Measurements from ENCODE around the gene LYG1.
"Not testable (repeated sequence)": the region's sequence is repeated elsewhere in the genome, so short reads cannot be mapped to it uniquely, and the experiment has no call there.

LYG1 gene

DNA sequence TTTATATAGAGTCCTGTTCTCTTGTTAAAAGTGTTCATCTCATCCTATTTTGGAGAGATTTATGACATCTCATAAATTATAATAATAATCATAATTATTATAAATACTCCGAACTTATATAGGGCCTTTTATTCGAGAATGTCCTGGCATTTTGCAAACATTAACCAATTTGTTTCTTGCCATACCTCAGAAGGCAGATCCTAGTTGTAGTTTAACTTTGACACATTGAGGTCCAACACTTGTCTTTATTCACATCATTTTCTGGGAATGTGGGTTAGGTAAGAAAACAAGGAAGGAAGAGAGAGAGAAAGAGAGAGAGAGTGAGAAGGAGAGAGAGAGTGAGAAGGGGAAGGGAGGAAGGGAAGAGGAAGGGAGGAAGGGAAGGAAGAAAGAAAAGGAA, at the start of gene LYG1:
LYG1 (minus strand) TSS at position 101 of the 400 bp plus-strand sequence. CDS start 5,527 bp downstream, outside the sequence.
- DNase-seq (ENCODE audit: low read depth); H3K4me3 ChIP-seq (ENCODE audit: low read length): not testable (repeated sequence)

DNA sequence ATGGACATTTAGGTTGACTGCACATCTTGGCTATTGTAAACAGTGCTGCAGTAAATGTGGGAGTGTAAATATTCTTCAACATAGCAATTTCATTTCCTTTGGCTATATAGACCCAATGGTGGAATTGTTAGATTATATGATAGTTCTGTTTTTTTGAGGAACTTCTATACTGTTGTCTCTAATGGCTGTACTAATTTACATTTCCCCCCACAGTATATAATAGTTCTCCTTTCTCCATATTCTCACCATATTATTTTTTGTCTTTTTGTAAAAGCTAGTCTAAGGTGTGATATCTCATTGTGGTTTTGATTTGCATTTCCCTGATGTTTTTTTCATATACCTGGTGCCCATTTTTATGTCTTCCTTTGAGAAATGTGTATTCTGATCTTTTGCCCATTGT, 49.2 kb upstream of the LYG1 start:
- H3K4me3 ChIP-seq (ENCODE audit: low read length): no peak overlapping the region
- TF ChIP-seq, protein P1, sequence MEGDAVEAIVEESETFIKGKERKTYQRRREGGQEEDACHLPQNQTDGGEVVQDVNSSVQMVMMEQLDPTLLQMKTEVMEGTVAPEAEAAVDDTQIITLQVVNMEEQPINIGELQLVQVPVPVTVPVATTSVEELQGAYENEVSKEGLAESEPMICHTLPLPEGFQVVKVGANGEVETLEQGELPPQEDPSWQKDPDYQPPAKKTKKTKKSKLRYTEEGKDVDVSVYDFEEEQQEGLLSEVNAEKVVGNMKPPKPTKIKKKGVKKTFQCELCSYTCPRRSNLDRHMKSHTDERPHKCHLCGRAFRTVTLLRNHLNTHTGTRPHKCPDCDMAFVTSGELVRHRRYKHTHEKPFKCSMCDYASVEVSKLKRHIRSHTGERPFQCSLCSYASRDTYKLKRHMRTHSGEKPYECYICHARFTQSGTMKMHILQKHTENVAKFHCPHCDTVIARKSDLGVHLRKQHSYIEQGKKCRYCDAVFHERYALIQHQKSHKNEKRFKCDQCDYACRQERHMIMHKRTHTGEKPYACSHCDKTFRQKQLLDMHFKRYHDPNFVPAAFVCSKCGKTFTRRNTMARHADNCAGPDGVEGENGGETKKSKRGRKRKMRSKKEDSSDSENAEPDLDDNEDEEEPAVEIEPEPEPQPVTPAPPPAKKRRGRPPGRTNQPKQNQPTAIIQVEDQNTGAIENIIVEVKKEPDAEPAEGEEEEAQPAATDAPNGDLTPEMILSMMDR (IDR thresholded peaks at IDR 0.05; ENCODE audit: insufficient read depth, low read depth, low read length, missing control alignments): no peak
- no peak for DNase-seq (ENCODE audit: low read depth)

DNA sequence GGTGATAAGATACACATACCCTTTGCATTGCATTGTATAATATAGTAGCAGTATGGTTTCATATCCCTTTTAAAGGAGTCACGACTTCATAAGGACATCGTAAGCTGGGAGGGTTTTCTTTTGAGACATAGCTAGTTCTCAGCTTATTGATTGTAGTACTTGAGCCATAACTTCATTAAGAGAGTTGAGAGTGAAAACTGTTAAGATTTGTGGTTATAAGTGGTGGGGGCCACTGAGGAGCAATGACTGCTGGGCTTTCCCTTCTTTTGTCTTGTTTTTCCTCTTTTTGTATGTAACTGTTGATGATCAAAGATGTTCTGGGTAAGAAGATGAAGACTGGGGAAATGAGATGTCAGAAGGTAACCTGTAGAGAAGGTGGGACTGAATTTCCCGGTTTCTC, 47.2 kb upstream of the LYG1 start:
- TF ChIP-seq, protein P1 (IDR thresholded peaks at IDR 0.05; ENCODE audit: insufficient read depth, low read depth, low read length, missing control alignments): no peak
- H3K4me3 ChIP-seq (ENCODE audit: low read length): no peak overlapping the region
- DNase-seq (ENCODE audit: low read depth): no peak

DNA sequence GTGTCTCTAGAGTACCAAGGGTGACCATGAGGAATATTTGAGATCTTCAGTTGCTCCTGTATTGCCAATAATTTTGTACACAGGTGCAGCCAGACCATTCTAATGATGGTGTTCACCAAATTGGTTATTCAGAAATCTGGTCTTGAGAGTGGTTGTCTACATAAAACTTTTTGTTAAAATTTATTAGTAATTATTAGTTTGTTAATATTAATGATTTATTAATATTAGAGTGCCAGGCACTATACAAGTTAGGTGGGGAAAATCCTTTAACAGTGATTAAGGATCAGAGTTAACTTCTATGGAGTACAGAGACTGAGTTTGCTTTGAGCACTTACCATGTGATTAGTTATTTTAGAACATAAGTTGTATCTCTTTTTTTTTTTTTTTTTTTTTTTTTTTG, 45.2 kb upstream of the LYG1 start:
- TF ChIP-seq, protein P1 (IDR thresholded peaks at IDR 0.05; ENCODE audit: insufficient read depth, low read depth, low read length, missing control alignments): no peak
- H3K4me3 ChIP-seq (ENCODE audit: low read length): no peak overlapping the region
- no peak for DNase-seq (ENCODE audit: low read depth)

DNA sequence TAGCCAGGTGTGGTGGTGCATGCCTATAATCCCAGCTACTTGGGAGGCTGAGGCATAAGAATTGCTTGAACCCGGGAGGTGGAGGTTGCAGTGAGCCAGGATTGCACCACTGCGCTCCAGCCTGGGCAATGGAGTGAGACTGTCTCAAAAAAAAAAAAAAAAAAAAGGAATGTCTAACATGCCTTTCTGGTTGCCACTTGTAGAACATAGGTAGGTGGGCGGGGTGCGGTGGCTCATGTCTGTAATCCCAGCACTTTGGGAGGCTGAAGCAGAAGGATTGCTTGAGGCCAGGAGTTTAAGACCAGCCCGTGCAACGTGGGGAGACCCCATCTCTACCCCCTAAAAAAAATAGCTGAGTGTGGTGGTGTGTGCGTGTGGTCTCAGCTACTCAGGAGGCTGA, 44.4 kb upstream of the LYG1 start:
- peak; percentile 55 for DNase-seq (ENCODE audit: low read depth)
- H3K4me3 ChIP-seq (ENCODE audit: low read length): not testable (repeated sequence)

DNA sequence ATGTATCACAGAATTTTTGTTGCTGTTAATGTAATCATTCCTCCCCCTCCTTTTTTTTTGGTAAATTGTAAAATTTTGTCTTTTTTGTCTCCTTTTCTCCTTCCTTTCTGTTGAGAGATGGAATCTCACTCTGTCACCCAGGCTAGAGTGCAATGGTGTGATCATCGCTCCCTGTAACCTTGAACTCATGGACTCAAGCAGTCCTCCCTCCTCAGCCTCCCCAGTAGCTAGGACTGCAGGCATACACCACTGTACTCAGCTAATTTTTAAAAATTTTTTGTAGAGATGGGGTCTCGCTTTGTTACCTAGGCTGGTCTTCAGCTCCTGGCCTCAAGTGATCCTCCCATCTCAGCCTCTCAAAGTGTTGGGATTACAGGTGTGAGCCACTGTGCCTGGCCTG, 41.5 kb upstream of the LYG1 start:
- no peak overlapping the region for H3K4me3 ChIP-seq (ENCODE audit: low read length)
- no peak for DNase-seq (ENCODE audit: low read depth)

DNA sequence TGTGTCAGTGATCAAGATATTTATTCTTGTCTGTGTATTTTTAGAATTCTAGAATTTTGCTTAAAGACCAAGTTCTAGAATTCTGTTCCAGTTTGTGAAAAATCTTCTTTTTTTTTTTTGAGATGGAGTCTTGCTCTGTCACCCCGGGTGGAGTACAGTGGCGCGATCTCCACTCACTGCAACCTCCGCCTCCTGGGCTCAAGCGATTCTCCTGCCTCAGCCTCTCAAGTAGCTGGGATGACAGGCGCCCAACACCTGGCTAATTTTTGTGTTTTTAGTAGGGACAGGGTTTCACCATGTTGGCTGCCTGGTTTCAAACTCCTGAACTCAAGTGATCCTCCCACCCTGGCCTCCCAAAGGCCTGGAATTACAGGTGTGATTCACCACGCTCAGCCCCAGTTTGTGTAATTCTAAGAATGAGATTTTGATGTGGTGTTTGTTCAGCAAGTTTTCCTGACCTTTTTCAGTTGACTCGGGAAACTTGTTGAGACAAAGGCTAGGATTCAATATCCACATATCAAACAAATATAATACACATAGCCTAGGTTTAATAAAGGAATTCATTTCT, 39.8 kb upstream of the LYG1 start:
- DNase-seq (ENCODE audit: low read depth): peak; percentile 69
- TF ChIP-seq, protein P1 (IDR thresholded peaks at IDR 0.05; ENCODE audit: insufficient read depth, low read depth, low read length, missing control alignments): no peak
- peak overlapping the region; percentile 4 for H3K4me3 ChIP-seq (ENCODE audit: low read length)

More for the DNA sequence above, 41.5 kb upstream of the LYG1 start:
- TF ChIP-seq, protein P1 (IDR thresholded peaks at IDR 0.05; ENCODE audit: insufficient read depth, low read depth, low read length, missing control alignments): no peak

DNA sequence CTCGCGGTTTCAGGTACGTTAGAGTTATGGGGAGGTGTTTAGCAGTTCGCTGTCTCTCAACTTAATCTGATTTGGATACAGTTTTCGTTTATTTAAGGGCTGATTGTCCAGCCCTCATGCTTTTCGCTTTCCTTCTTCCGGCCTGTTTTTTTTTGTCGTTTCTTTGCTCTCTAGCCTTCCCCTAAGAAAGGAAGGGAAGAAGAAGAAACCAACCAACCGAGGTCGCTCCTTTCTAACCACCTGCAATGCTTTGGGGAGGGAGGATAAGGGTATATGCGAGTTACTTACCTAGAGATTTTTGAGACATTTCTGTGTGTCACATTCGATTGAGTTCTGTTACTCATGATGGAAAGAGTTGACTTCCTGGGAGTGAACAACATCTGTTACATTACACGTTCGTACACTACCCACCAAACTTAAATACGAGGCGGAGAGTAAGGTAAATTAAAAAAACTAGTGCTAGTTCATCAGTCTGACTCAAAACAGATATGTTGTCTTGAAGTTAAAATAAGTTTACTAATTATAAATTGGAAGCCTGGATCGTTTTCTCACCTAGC, 37.1 kb upstream of the LYG1 start:
- DNase-seq (ENCODE audit: low read depth): peak; percentile 39
- peak overlapping the region; percentile 97 for H3K4me3 ChIP-seq (ENCODE audit: low read length)
- TF ChIP-seq, protein P1 (IDR thresholded peaks at IDR 0.05; ENCODE audit: insufficient read depth, low read depth, low read length, missing control alignments): no peak
